ENCODE results near the gene BMP8A.

The BMP8A gene

DNA sequence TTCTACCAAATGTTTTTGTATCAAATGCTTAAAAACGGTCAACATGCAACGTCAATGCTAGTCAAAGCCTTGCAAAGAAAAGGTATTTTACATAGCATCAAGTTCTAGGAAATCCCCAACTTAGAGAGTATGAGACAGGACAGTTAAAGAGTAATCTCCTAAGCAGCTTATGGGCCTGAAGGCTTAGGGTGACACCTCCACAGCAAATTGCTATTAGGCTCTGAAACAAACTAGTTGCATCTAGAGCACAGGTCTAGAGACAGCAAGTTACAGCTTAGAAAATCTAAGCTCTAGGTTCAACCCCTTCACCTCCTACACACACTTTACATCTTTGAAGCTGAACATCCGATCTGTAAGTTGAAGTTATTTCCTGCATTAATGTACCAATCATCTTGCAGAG lies 71.5 kb downstream of the BMP8A start:
- DNase-seq (ENCODE audit: low spot score), result no peak
- TF ChIP-seq, protein P1, sequence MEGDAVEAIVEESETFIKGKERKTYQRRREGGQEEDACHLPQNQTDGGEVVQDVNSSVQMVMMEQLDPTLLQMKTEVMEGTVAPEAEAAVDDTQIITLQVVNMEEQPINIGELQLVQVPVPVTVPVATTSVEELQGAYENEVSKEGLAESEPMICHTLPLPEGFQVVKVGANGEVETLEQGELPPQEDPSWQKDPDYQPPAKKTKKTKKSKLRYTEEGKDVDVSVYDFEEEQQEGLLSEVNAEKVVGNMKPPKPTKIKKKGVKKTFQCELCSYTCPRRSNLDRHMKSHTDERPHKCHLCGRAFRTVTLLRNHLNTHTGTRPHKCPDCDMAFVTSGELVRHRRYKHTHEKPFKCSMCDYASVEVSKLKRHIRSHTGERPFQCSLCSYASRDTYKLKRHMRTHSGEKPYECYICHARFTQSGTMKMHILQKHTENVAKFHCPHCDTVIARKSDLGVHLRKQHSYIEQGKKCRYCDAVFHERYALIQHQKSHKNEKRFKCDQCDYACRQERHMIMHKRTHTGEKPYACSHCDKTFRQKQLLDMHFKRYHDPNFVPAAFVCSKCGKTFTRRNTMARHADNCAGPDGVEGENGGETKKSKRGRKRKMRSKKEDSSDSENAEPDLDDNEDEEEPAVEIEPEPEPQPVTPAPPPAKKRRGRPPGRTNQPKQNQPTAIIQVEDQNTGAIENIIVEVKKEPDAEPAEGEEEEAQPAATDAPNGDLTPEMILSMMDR (IDR thresholded peaks at IDR 0.05; ENCODE audit: borderline replicate concordance, control extremely low read depth, extremely low read depth, insufficient read depth, missing control alignments), result no peak
- in situ Hi-C loops (cut with MboI; ENCODE audit: low sequenced_read_pairs, unreplicated experiment), result no loop called here

- in situ Hi-C loops (cut with MboI; ENCODE audit: low sequenced_read_pairs, unreplicated experiment), result no loop called here
- DNase-seq (ENCODE audit: low spot score), result no peak
- TF ChIP-seq, protein P1 (IDR thresholded peaks at IDR 0.05; ENCODE audit: borderline replicate concordance, control extremely low read depth, extremely low read depth, insufficient read depth, missing control alignments), result no peak
These were observed 72.2 kb downstream of the BMP8A start for GRCh38 chr1:39563669-39564068.

GRCh38 chr1:39564340-39564739 lies 72.9 kb downstream of the BMP8A start:
- no peak for DNase-seq (ENCODE audit: low spot score)
- TF ChIP-seq, protein P1 (IDR thresholded peaks at IDR 0.05; ENCODE audit: borderline replicate concordance, control extremely low read depth, extremely low read depth, insufficient read depth, missing control alignments), result no peak
- in situ Hi-C loops (cut with MboI; ENCODE audit: low sequenced_read_pairs, unreplicated experiment), result no loop called here

- peak; percentile 4 for DNase-seq (ENCODE audit: low spot score)
- TF ChIP-seq, protein P1 (IDR thresholded peaks at IDR 0.05; ENCODE audit: borderline replicate concordance, control extremely low read depth, extremely low read depth, insufficient read depth, missing control alignments), result no peak
- in situ Hi-C loops (cut with MboI; ENCODE audit: low sequenced_read_pairs, unreplicated experiment), result no loop called here
These were observed 73.5 kb downstream of the BMP8A start for GRCh38 chr1:39564941-39565340.

DNA sequence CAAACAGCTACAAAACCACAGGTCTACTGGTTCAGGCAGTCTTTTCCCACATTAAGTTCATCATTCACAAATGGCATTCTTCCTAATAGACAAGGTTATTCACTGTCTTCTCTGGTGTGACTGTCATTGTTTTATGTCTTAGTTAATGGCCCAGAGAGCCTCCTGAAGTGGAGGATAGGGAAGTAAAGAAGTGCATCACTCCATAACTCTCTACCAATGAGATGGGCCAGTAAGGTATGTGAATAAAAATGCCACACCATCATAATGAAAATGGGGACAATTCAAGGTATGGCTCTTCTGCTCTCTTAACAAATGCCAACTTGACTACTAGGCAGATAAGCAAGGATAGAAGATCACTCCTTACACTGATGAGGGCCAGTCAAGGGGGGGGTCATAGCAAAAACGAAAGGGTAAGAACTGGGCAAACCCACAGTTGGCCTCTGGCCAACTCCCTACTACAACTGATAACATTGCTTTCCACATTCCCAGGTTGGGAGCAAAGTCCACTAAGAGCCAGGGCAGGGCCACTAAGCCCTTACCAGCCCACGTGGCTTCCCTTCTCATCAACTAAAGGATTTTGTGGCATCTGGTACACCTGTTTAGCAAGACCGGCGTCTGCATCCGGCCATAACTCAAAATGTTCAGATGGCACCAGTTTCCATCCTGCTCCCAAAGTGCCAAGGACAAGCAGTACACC lies 75.2 kb downstream of the BMP8A start:
- DNase-seq (ENCODE audit: low spot score), result no peak
- TF ChIP-seq, protein P1 (IDR thresholded peaks at IDR 0.05; ENCODE audit: borderline replicate concordance, control extremely low read depth, extremely low read depth, insufficient read depth, missing control alignments), result no peak
- in situ Hi-C loops (cut with MboI; ENCODE audit: low sequenced_read_pairs, unreplicated experiment), result no loop called here

DNA sequence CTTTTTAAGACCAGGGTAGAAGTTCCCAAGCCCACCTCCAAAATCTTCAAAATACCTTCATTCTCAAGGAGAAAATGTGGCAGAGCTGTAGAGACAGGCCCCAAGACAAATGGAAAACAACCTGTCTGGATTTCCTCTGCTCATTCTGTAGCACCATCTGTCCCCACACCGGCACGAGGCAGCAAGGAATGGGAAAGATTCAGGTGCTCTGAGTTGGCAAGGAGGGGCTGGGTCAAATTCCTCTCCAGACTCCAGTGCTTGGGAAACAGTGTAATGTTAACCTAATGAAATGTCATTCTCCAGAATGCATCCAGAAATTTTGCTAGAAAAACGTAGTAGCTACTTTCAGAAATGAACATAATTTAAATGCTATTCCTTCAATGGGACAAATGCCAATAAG lies 75.9 kb downstream of the BMP8A start:
- in situ Hi-C loops (cut with MboI; ENCODE audit: low sequenced_read_pairs, unreplicated experiment), result no loop called here
- no peak for DNase-seq (ENCODE audit: low spot score)

More for the DNA sequence above, 75.9 kb downstream of the BMP8A start:
- TF ChIP-seq, protein P1 (IDR thresholded peaks at IDR 0.05; ENCODE audit: borderline replicate concordance, control extremely low read depth, extremely low read depth, insufficient read depth, missing control alignments), result no peak
